Stomach (tissue), 9 donors: ENCODE measurements around the gene TBRG4. TPM values are rescaled to one million over a fixed set of nuclear protein-coding genes. Genes with fewer than 3 reads are reported as not detected.

Experiments
- DNase-seq, 2 donors: peaks; one replicate each; pipeline versions ENCODE4 v3.0.0 to v3.0.0-alpha.2; 2013 to 2019
- H3K27ac ChIP-seq, 5 donors: fragments of 200-600 bp in 4 of 5; sonication (generic) in 4 of 5; one replicate each; pipeline ENCODE4 v1.5.1; 2013 to 2019; ENCODE audit warnings: mild to moderate bottlenecking in 1 of 5, moderate library complexity in 1 of 5
- H3K27me3 ChIP-seq, 3 donors: fragments of 200-600 bp; sonication (generic); one replicate each; pipeline ENCODE4 v1.5.1; 2017 to 2019; ENCODE audit warnings: mixed run types in 1 of 3
- H3K36me3 ChIP-seq, 4 donors: fragments of 200-600 bp; sonication (generic); 1 replicate in 3 of 4; 2 replicates in 1 of 4; pipeline ENCODE4 v1.5.1; 2016 to 2019
- H3K4me1 ChIP-seq, 4 donors: fragments of 200-600 bp; sonication (generic); one replicate each; pipeline ENCODE4 v1.5.1; 2016 to 2019
- H3K4me3 ChIP-seq, 4 donors: fragments of 200-600 bp; sonication (generic) in 3 of 4; one replicate each; pipeline ENCODE4 v1.5.1; 2016 to 2019; ENCODE audit warnings: mild to moderate bottlenecking in 1 of 4
- H3K9me3 ChIP-seq, 4 donors: fragments of 200-600 bp; sonication (generic); one replicate each; pipeline ENCODE4 v1.5.1; 2016 to 2019
- EP300 ChIP-seq: sonication (generic); formaldehyde crosslinking; IDR thresholded peaks from one replicate; pipeline ENCODE4 v1.6.1; 2017; ENCODE audit warnings: antibody characterized with exemption
- POLR2A ChIP-seq, 4 donors: fragments of 450-650 bp; IDR thresholded peaks; one replicate each; pipeline ENCODE4 v1.6.1; 2016; ENCODE audit warnings: antibody characterized with exemption in 4 of 4, control low read depth in 2 of 4, mild to moderate bottlenecking in 1 of 4, moderate library complexity in 1 of 4
- POLR2AphosphoS5 ChIP-seq, 3 donors: sonication (generic); formaldehyde crosslinking; IDR thresholded peaks; one replicate each; pipeline ENCODE4 v1.6.1; 2016; ENCODE audit warnings: antibody characterized with exemption in 3 of 3
- WGBS, 5 donors: extraction: QIAGEN DNeasy Blood & Tissue Kit in 3 of 5; methylation state at CpG; one replicate each; pipeline versions ENCODE4 v1.1.5 to v1.1.7; 2013 to 2018; 5-methylcytosine and 5-hydroxymethylcytosine counted together
- intact Hi-C: fragments of 100-400 bp; cut with DNase I; formaldehyde crosslinking; loops from one replicate; pipeline ENCODE4 v1.15.1; 2023; ENCODE audit warnings: low total_unique reads
- polyA plus RNA-seq, 3 donors: library from polyadenylated mRNA; stranded (reverse); fragments of 200-250 nt; gene quantifications; one replicate each; pipeline ENCODE4 v1.2.3, GENCODE V29; 2013
- total RNA-seq, 5 donors: library from RNA; depleted of rRNA; stranded (reverse); fragments of >200 nt; gene quantifications; one replicate each; pipeline versions ENCODE4 v1.1.0 to v1.2.3, GENCODE V29; 2014 to 2016
- TF ChIP-seq, protein P1 (sequence below), 7 experiments: fragments of 450-650 bp in 4 of 7; fragments of 200-600 bp in 3 of 7; sonication (generic) in 3 of 7; IDR thresholded peaks; one replicate each; pipeline ENCODE4 v1.5.1; 2016 to 2019; ENCODE audit warnings: antibody characterized with exemption in 7 of 7, control low read depth in 2 of 7, mild to moderate bottlenecking in 1 of 7
- donor health status: healthy with polysubstance abuse.
- donor health status: Bipolar disorder and iron deficiency.
- donor health status: healthy.

TBRG4 gene
- total and polyA plus RNA-seq, 8 donors: 31.2 to 219 (median 47.9) TPM

- H3K4me1 ChIP-seq: peaks cover 0 to 5% (median 0%) of the 10 kb centered on the region in 4 donors
- DNase-seq: no peak
- no peak overlapping the region for H3K4me3 ChIP-seq
- H3K27me3 ChIP-seq: no peaks in the 10 kb centered on the region
- TF ChIP-seq POLR2AphosphoS5 (IDR thresholded peaks at IDR 0.05): no peak
- no peak for TF ChIP-seq POLR2A (IDR thresholded peaks at IDR 0.05)
- TF ChIP-seq, protein P1, sequence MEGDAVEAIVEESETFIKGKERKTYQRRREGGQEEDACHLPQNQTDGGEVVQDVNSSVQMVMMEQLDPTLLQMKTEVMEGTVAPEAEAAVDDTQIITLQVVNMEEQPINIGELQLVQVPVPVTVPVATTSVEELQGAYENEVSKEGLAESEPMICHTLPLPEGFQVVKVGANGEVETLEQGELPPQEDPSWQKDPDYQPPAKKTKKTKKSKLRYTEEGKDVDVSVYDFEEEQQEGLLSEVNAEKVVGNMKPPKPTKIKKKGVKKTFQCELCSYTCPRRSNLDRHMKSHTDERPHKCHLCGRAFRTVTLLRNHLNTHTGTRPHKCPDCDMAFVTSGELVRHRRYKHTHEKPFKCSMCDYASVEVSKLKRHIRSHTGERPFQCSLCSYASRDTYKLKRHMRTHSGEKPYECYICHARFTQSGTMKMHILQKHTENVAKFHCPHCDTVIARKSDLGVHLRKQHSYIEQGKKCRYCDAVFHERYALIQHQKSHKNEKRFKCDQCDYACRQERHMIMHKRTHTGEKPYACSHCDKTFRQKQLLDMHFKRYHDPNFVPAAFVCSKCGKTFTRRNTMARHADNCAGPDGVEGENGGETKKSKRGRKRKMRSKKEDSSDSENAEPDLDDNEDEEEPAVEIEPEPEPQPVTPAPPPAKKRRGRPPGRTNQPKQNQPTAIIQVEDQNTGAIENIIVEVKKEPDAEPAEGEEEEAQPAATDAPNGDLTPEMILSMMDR (IDR thresholded peaks at IDR 0.05): no peak
- no peak for TF ChIP-seq EP300
- peaks cover 14 to 69% (median 56%) of the 10 kb centered on the region in 4 donors for H3K36me3 ChIP-seq
- intact Hi-C loops: no loop called here
- H3K27ac ChIP-seq: no peak overlapping the region
- WGBS, 5 donors: 90 to 97% (median 92%) methylated on average over 16 of the region's 16 CpGs
- H3K9me3 ChIP-seq: no peaks in the 10 kb centered on the region
These were observed 47.3 kb downstream of the TBRG4 start for GRCh38 chr7:45064047-45064725.

- 84 to 95% (median 90%) methylated on average over 1 of the region's 1 CpG for WGBS, 5 donors
- intact Hi-C loops: no loop called here
These were observed 49.6 kb downstream of the TBRG4 start for GRCh38 chr7:45061806-45062425.

DNA sequence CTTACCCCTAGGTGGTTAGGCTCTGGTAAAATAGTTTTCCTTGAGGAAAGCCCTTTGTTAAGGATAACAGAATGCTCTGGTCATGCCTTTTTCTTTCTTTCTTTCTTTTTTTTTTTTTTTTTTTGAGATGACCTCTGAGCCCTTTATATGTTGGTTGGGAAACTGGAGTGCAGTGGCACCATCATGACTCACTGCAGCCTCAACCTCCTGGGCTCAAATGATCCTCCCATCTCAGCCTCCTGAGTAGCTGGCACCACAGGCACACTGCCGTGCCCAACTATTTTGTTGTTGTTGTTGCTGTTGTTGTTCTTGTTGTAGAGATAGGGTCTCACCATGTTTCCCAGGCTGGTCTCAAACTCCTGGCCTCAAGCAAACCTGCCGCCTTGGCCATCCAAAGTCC is 50.1 kb downstream of the TBRG4 start:
- Histone ChIP-seq H3K27me3 (no peaks in the 10 kb centered on the region), H3K9me3 (no peaks in the 10 kb centered on the region), H3K4me1 (no peaks in the 10 kb centered on the region), H3K36me3 (peaks cover 14 to 41% (median 28%) of the 10 kb centered on the region in 4 donors), H3K4me3 (no peak overlapping the region), H3K27ac (no peak overlapping the region)
- no peak for DNase-seq
- intact Hi-C loops: no loop called here
- WGBS, 5 donors: 89 to 100% (median 92%) methylated on average over 1 to 2 of the region's 2 CpGs
- TF ChIP-seq POLR2AphosphoS5 (IDR thresholded peaks at IDR 0.05): no peak
- no peak for TF ChIP-seq POLR2A (IDR thresholded peaks at IDR 0.05)

More at GRCh38 chr7:45061806-45062425, 49.6 kb downstream of the TBRG4 start:
- DNase-seq: no peak
- H3K9me3 ChIP-seq: no peaks in the 10 kb centered on the region
- peaks cover 14 to 46% (median 33%) of the 10 kb centered on the region in 4 donors for H3K36me3 ChIP-seq
- H3K27ac ChIP-seq: no peak overlapping the region
- no peaks in the 10 kb centered on the region for H3K4me1 ChIP-seq
- H3K4me3 ChIP-seq: no peak overlapping the region
- TF ChIP-seq POLR2AphosphoS5 (IDR thresholded peaks at IDR 0.05) (no peak), EP300 (no peak), POLR2A (IDR thresholded peaks at IDR 0.05) (no peak)
- TF ChIP-seq, protein P1 (IDR thresholded peaks at IDR 0.05): no peak
- H3K27me3 ChIP-seq: no peaks in the 10 kb centered on the region

GRCh38 chr7:45060295-45060694 is 51.2 kb downstream of the TBRG4 start:
- intact Hi-C loops: no loop called here
- TF ChIP-seq, protein P1 (IDR thresholded peaks at IDR 0.05): no peak
- TF ChIP-seq EP300 (no peak), POLR2AphosphoS5 (IDR thresholded peaks at IDR 0.05) (no peak), POLR2A (IDR thresholded peaks at IDR 0.05) (no peak)
- Histone ChIP-seq H3K4me3 (no peak overlapping the region), H3K9me3 (no peaks in the 10 kb centered on the region), H3K36me3 (peaks cover 14 to 30% (median 18%) of the 10 kb centered on the region in 4 donors), H3K27me3 (no peaks in the 10 kb centered on the region), H3K27ac (no peak overlapping the region), H3K4me1 (no peaks in the 10 kb centered on the region)
- DNase-seq: no peak
- 95 to 98% (median 96%) methylated on average over 3 of the region's 3 CpGs for WGBS, 5 donors

DNA sequence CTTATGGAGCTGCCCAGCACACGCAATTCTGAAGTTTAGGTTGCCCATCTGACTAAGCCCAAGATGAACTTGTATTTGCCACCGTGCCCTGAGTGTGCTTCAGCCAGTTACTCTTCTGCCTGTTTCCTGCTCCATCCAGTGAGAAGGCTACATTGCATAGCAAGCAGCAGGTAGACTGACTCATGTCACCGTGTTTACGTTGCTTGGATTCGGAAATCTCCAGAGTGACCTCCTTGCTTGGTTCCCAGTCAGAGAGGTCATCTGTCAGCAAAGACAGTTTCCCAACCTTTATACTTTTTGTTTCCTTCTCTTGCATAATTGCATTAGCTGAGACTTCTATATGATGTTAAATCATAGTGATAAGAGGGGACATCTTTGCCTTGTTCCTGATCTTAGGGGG is 53.6 kb downstream of the TBRG4 start:
- intact Hi-C loops: no loop called here
- Histone ChIP-seq H3K27me3 (no peaks in the 10 kb centered on the region), H3K27ac (no peak overlapping the region), H3K9me3 (no peaks in the 10 kb centered on the region), H3K4me3 (no peak overlapping the region), H3K4me1 (no peaks in the 10 kb centered on the region), H3K36me3 (peaks cover 6 to 22% (median 9%) of the 10 kb centered on the region in 4 donors)
- no peak for DNase-seq
- 84 to 88% (median 85%) methylated on average over 5 of the region's 5 CpGs for WGBS, 5 donors
- TF ChIP-seq POLR2A (IDR thresholded peaks at IDR 0.05) (no peak), POLR2AphosphoS5 (IDR thresholded peaks at IDR 0.05) (no peak), EP300 (no peak)
- TF ChIP-seq, protein P1 (IDR thresholded peaks at IDR 0.05): no peak
